H1 (cell line): ENCODE results near the gene FAM24A. TPM values are rescaled to one million over a fixed set of nuclear protein-coding genes. Genes with fewer than 3 reads are reported as not detected.
A peak's percentile ranks its signal among the peaks of the same experiment; 100 is the strongest.

Experiments used
- CTCF ChIA-PET: fragments of 300-600 bp; sonication (Branson Sonifier 250); formaldehyde crosslinking; loops from one replicate; lab custom pipeline; 2021; ENCODE audit not compliant: partially characterized antibody; lab: Charles Lee
- POLR2A ChIA-PET: fragments of 300-600 bp; sonication (Branson Sonifier 250); formaldehyde crosslinking; loops from one replicate; lab custom pipeline; 2021; ENCODE audit warnings: inconsistent platforms; ENCODE audit not compliant: partially characterized antibody; lab: Charles Lee
- DNase-seq, 2 experiments: peaks; one replicate each; pipeline versions ENCODE4 v3.0.0 to v3.0.0-alpha.2; 2010 to 2022; ENCODE audit warnings: low spot score in 2 of 2, low read depth in 1 of 2, mixed read lengths in 1 of 2
- FAIRE-seq: peaks from 2 replicates; lab custom pipeline; 2011; peaks lifted over from hg19 to GRCh38; lab: Jason Lieb, UNC
- H2AFZ ChIP-seq: 2 replicates; pipeline ENCODE4 v1.8.1; 2012; ENCODE audit warnings: low read length, inconsistent platforms
- H2AK5ac ChIP-seq: 2 replicates; pipeline ENCODE4 v1.6.1; 2013; ENCODE audit warnings: low read depth, low read length
- H2BK120ac ChIP-seq: replicated peaks from 2 replicates; pipeline ENCODE3; 2013; ENCODE audit warnings: low read depth, low read length, inconsistent platforms
- H2BK12ac ChIP-seq: 2 replicates; pipeline ENCODE4 v1.6.1; 2013; ENCODE audit warnings: low read depth, low read length
- H2BK15ac ChIP-seq: 2 replicates; pipeline ENCODE4 v1.6.1; 2013; ENCODE audit warnings: low read length
- H2BK20ac ChIP-seq: 2 replicates; pipeline ENCODE4 v1.6.1; 2013; ENCODE audit warnings: low read length
- H2BK5ac ChIP-seq: 2 replicates; pipeline ENCODE4 v1.6.1; 2013; ENCODE audit warnings: low read depth, low read length
- H3K14ac ChIP-seq: 2 replicates; pipeline ENCODE4 v1.6.1; 2013; ENCODE audit warnings: inconsistent platforms; ENCODE audit not compliant: insufficient read length
- H3K18ac ChIP-seq: 2 replicates; pipeline ENCODE4 v1.6.1; 2013; ENCODE audit warnings: low read length; ENCODE audit errors: extremely low read depth
- H3K23ac ChIP-seq: 2 replicates; pipeline ENCODE4 v1.6.1; 2013; ENCODE audit warnings: inconsistent platforms; ENCODE audit not compliant: insufficient read length
- H3K23me2 ChIP-seq: 2 replicates; pipeline ENCODE4 v1.6.1; 2013; ENCODE audit warnings: low read depth, low read length
- H3K27ac ChIP-seq: 2 replicates; pipeline ENCODE4 v1.6.1; 2011; ENCODE audit warnings: low read depth, low read length, inconsistent platforms
- H3K27me3 ChIP-seq, 4 experiments: replicated peaks in 1 of 4; 1 replicate in 1 of 4; 2 replicates in 3 of 4; pipeline versions ENCODE4 v1.6.1 to v1.8.1; 2011 to 2013; ENCODE audit warnings: low read length in 3 of 4, mild to moderate bottlenecking in 3 of 4, inconsistent platforms in 2 of 4, mixed read lengths in 2 of 4, moderate library complexity in 1 of 4; ENCODE audit not compliant: control insufficient read depth in 3 of 4, insufficient read depth in 3 of 4; ENCODE audit errors: extremely low read depth in 1 of 4
- H3K36me3 ChIP-seq, 4 experiments: 2 replicates each; pipeline versions ENCODE4 v1.6.1 to v1.8.1; 2011 to 2013; ENCODE audit warnings: mild to moderate bottlenecking in 4 of 4, low read length in 3 of 4, moderate library complexity in 2 of 4, control low read depth in 1 of 4, inconsistent platforms in 1 of 4; ENCODE audit not compliant: insufficient read depth in 4 of 4, control insufficient read depth in 2 of 4
- H3K4ac ChIP-seq: replicated peaks from 2 replicates; pipeline ENCODE3; 2013; ENCODE audit warnings: low read length, low read depth, mixed read lengths, inconsistent platforms; ENCODE audit not compliant: insufficient read length
- H3K4me1 ChIP-seq, 4 experiments: replicated peaks in 1 of 4; 1 replicate in 1 of 4; 2 replicates in 3 of 4; pipeline versions ENCODE4 v1.6.1 to v1.8.1; 2011 to 2013; ENCODE audit warnings: low read length in 3 of 4, inconsistent platforms in 2 of 4, mixed read lengths in 1 of 4; ENCODE audit not compliant: insufficient read depth in 4 of 4, control insufficient read depth in 3 of 4
- H3K4me2 ChIP-seq, 2 experiments: 2 replicates each; pipeline versions ENCODE4 v1.6.1 to v1.8.1; 2011 to 2013; ENCODE audit warnings: low read depth in 2 of 2, low read length in 2 of 2, control low read depth in 1 of 2, inconsistent platforms in 1 of 2, mild to moderate bottlenecking in 1 of 2; ENCODE audit not compliant: insufficient read depth in 1 of 2
- H3K4me3 ChIP-seq, 4 experiments: fragments of 200-600, 300-600 bp in 1 of 4; sonication (generic), shearing (Covaris generic), sonication (Bioruptor Twin) in 1 of 4; 2 replicates each; pipeline versions ENCODE4 v1.5.1 to v1.8.1; 2011 to 2016; ENCODE audit warnings: low read length in 4 of 4, low read depth in 3 of 4, control low read depth in 2 of 4, inconsistent platforms in 2 of 4, mild to moderate bottlenecking in 2 of 4, mixed read lengths in 1 of 4, moderate library complexity in 1 of 4; ENCODE audit not compliant: insufficient read depth in 2 of 4; ENCODE audit errors: extremely low read depth in 1 of 4
- H3K56ac ChIP-seq: replicated peaks from 2 replicates; pipeline ENCODE3; 2013; ENCODE audit warnings: low read depth, mild to moderate bottlenecking, mixed read lengths, low read length, inconsistent platforms; ENCODE audit not compliant: insufficient read length
- H3K79me1 ChIP-seq: 2 replicates; pipeline ENCODE4 v1.6.1; 2013; ENCODE audit warnings: low read depth, low read length, control low read depth
- H3K79me2 ChIP-seq, 2 experiments: 2 replicates each; pipeline versions ENCODE4 v1.6.1 to v1.8.1; 2012 to 2013; ENCODE audit warnings: low read length in 2 of 2, mild to moderate bottlenecking in 2 of 2, inconsistent platforms in 1 of 2; ENCODE audit not compliant: insufficient read depth in 2 of 2, control insufficient read depth in 1 of 2
- H3K9ac ChIP-seq, 4 experiments: replicated peaks in 1 of 4; 1 replicate in 1 of 4; 2 replicates in 3 of 4; pipeline versions ENCODE4 v1.6.1 to v1.8.1; 2011 to 2013; ENCODE audit warnings: low read depth in 3 of 4, low read length in 3 of 4, control low read depth in 2 of 4, mild to moderate bottlenecking in 2 of 4, moderate library complexity in 2 of 4, inconsistent platforms in 1 of 4; ENCODE audit errors: extremely low read depth in 1 of 4
- H3K9me3 ChIP-seq, 2 experiments: 2 replicates each; pipeline versions ENCODE4 v1.6.1 to v1.8.1; 2012 to 2013; ENCODE audit warnings: mild to moderate bottlenecking in 2 of 2, moderate library complexity in 2 of 2, control low read depth in 1 of 2, inconsistent platforms in 1 of 2, low read depth in 1 of 2, low read length in 1 of 2, mixed read lengths in 1 of 2; ENCODE audit not compliant: insufficient read depth in 2 of 2
- H4K20me1 ChIP-seq, 2 experiments: replicated peaks in 1 of 2; 2 replicates each; pipeline versions ENCODE3 to v1.8.1; 2011 to 2013; ENCODE audit warnings: inconsistent platforms in 2 of 2, low read length in 2 of 2, mild to moderate bottlenecking in 1 of 2; ENCODE audit not compliant: insufficient read depth in 2 of 2, control insufficient read depth in 1 of 2
- H4K5ac ChIP-seq: 2 replicates; pipeline ENCODE4 v1.6.1; 2013; ENCODE audit warnings: low read length, low read depth, mixed read lengths, inconsistent platforms; ENCODE audit not compliant: insufficient read length
- H4K8ac ChIP-seq: 2 replicates; pipeline ENCODE4 v1.8.0; 2013; ENCODE audit warnings: mild to moderate bottlenecking, moderate library complexity, low read length, inconsistent platforms; ENCODE audit not compliant: insufficient read depth; ENCODE audit errors: extremely low read depth
- H4K91ac ChIP-seq: replicated peaks from 2 replicates; pipeline ENCODE3; 2013; ENCODE audit warnings: low read length, mixed read lengths, inconsistent platforms; ENCODE audit not compliant: insufficient read length
- BCL11A ChIP-seq, 2 experiments: IDR thresholded peaks; one replicate each; pipeline ENCODE4 v1.6.1; 2011; ENCODE audit warnings: low read depth in 2 of 2, low read length in 2 of 2, mild to moderate bottlenecking in 2 of 2
- CREB1 ChIP-seq: IDR thresholded peaks from 2 replicates; pipeline ENCODE4 v1.6.1; 2012; ENCODE audit warnings: inconsistent platforms
- EP300 ChIP-seq, 2 experiments: IDR thresholded peaks; 1 replicate in 1 of 2; 2 replicates in 1 of 2; pipeline ENCODE4 v1.6.1; 2011 to 2012; ENCODE audit warnings: low read depth in 2 of 2, low read length in 2 of 2, mild to moderate bottlenecking in 2 of 2, borderline replicate concordance in 1 of 2, inconsistent platforms in 1 of 2, moderate library complexity in 1 of 2
- FOSL1 ChIP-seq: IDR thresholded peaks from 2 replicates; pipeline ENCODE4 v1.6.1; 2011; ENCODE audit warnings: mild to moderate bottlenecking, low read depth, low read length, moderate library complexity; ENCODE audit not compliant: insufficient read depth
- HDAC2 ChIP-seq, 2 experiments: fragments of 300-600 bp in 1 of 2; sonication (generic) in 1 of 2; IDR thresholded peaks; 2 replicates each; pipeline ENCODE4 v1.6.1; 2011 to 2012; ENCODE audit warnings: low read depth in 2 of 2, low read length in 2 of 2, mild to moderate bottlenecking in 2 of 2, moderate library complexity in 2 of 2, borderline replicate concordance in 1 of 2, inconsistent platforms in 1 of 2
- KDM4A ChIP-seq: IDR thresholded peaks from one replicate; pipeline ENCODE4 v1.7.1; 2012; ENCODE audit warnings: low read depth, mild to moderate bottlenecking, moderate library complexity, low read length, inconsistent platforms; ENCODE audit not compliant: severe bottlenecking
- NRF1 ChIP-seq: IDR thresholded peaks from 2 replicates; pipeline ENCODE4 v1.6.1; 2011; ENCODE audit warnings: mild to moderate bottlenecking, low read depth, low read length, improper control_type of control experiment
- POLR2A ChIP-seq, 2 experiments: IDR thresholded peaks; 1 replicate in 1 of 2; 2 replicates in 1 of 2; pipeline ENCODE4 v1.6.1; 2011; ENCODE audit warnings: low read depth in 2 of 2, low read length in 2 of 2, mild to moderate bottlenecking in 2 of 2; ENCODE audit errors: control extremely low read depth in 1 of 2
- SAP30 ChIP-seq: fragments of 300-600 bp; sonication (generic); IDR thresholded peaks from 2 replicates; pipeline ENCODE4 v1.7.1; 2012; ENCODE audit warnings: low read length, moderate library complexity, mild to moderate bottlenecking, inconsistent platforms; ENCODE audit not compliant: insufficient read depth, insufficient replicate concordance
- SIN3A ChIP-seq, 2 experiments: IDR thresholded peaks in 1 of 2; conservative IDR thresholded peaks in 1 of 2; 2 replicates each; pipeline ENCODE4 v1.6.1; 2011 to 2012; ENCODE audit warnings: low read length in 2 of 2, improper control_type of control experiment in 1 of 2, low read depth in 1 of 2, mild to moderate bottlenecking in 1 of 2
- SP1 ChIP-seq: IDR thresholded peaks from 2 replicates; pipeline ENCODE4 v1.6.1; 2011; ENCODE audit warnings: low read depth, low read length
- SUZ12 ChIP-seq: fragments of 200-600 bp; sonication (generic); IDR thresholded peaks from 2 replicates; pipeline ENCODE4 v1.6.1; 2012; ENCODE audit warnings: mild to moderate bottlenecking, inconsistent platforms, low read length, moderate library complexity, mixed read lengths
- TAF7 ChIP-seq: optimal IDR thresholded peaks from 2 replicates; pipeline ENCODE3; 2011; ENCODE audit warnings: low read depth, mild to moderate bottlenecking, inconsistent platforms, low read length, moderate library complexity, borderline replicate concordance
- WGBS, 2 experiments: shearing (Covaris generic) in 1 of 2; methylation state at CpG; one replicate each; pipeline versions ENCODE4 v1.1.6 to v1.1.7; 2013 to 2015; ENCODE audit warnings: low lambda C conversion rate in 2 of 2, mixed read lengths in 2 of 2, inconsistent platforms in 1 of 2, low coverage in 1 of 2, missing lambda C conversion rate in 1 of 2; ENCODE audit not compliant: insufficient replicate concordance in 2 of 2, insufficient coverage in 1 of 2, insufficient read length in 1 of 2; ENCODE audit errors: extremely low coverage in 1 of 2, missing lambda C conversion rate in 1 of 2; 5-methylcytosine and 5-hydroxymethylcytosine counted together
- polyA plus RNA-seq, 7 experiments: library from polyadenylated mRNA; depleted of rRNA in 3 of 7; stranded (reverse) in 5 of 7; unstranded in 2 of 7; fragments of >200 nt in 5 of 7; fragments of 200-250 nt in 2 of 7; gene quantifications; 1 replicate in 5 of 7; 2 replicates in 1 of 7; 4 replicates in 1 of 7; pipeline versions ENCODE4 v1.2.1 to v1.2.3, GENCODE V29; 2011 to 2013; ENCODE audit warnings: missing spikeins in 2 of 7, mixed read lengths in 2 of 7
- total RNA-seq: library from RNA; stranded (reverse); fragmentation: NEBNext Ultra II Directional; extraction: Animal tissue kit (Norgen Biotek cat#: 25700); gene quantifications from 2 replicates; pipeline ENCODE4 v1.2.1, GENCODE V29; 2021

The FAM24A gene
- total and polyA plus RNA-seq, 2 of the 8 experiments (the other 6 are each of a cell fraction or from before 2014, with no cell fraction given): not detected

GRCh38 chr10:122911889-122912484 is 1.6 kb downstream of the FAM24A start:
- Histone ChIP-seq H4K8ac (no peak overlapping the region), H3K4me3 (no peak overlapping the region), H3K4ac (no peak overlapping the region), H3K18ac (no peak overlapping the region), H2BK12ac (no peak overlapping the region), H4K91ac (no peak overlapping the region), H2BK120ac (no peak overlapping the region), H2BK20ac (no peak overlapping the region), H3K27ac (no peak overlapping the region), H3K14ac (no peak overlapping the region), H2BK15ac (no peak overlapping the region), H3K9ac (no peak overlapping the region), H3K4me1 (no peaks in the 10 kb centered on the region), H4K20me1 (peaks cover 0 to 3% of the 10 kb centered on the region in 2 experiments), H3K56ac (no peak overlapping the region), H3K36me3 (no peaks in the 10 kb centered on the region), H3K9me3 (no peaks in the 10 kb centered on the region), H3K23ac (no peak overlapping the region), H2AFZ (no peak overlapping the region), H3K23me2 (no peaks in the 10 kb centered on the region), H4K5ac (no peak overlapping the region), H2BK5ac (no peak overlapping the region), H2AK5ac (no peak overlapping the region), H3K27me3 (no peaks in the 10 kb centered on the region; a peak in 1 of 7 replicates), H3K79me1 (no peaks in the 10 kb centered on the region), H3K79me2 (no peaks in the 10 kb centered on the region), H3K4me2 (no peak overlapping the region)
- FAIRE-seq (peak; percentile 95), DNase-seq (peak; percentile 15 to 94)
- ChIA-PET CTCF (no interaction called here), POLR2A (no interaction called here)
- WGBS, 2 experiments: 34% methylated on average over 5 of the region's 5 CpGs; no CpG with 5 or more reads in 1 of the 2 experiments
- TF ChIP-seq POLR2A (IDR thresholded peaks at IDR 0.05; ENCODE audit: control extremely low read depth in 1 of 2, low read depth in 2 of 2, low read length in 2 of 2) (no peak), HDAC2 (IDR thresholded peaks at IDR 0.05; ENCODE audit: borderline replicate concordance in 1 of 2, low read depth in 2 of 2, low read length in 2 of 2) (peak; percentile 99 to 100), SAP30 (peak; percentile 100), KDM4A (no peak), CREB1 (peak; percentile 56; the same call in 1 of the 2 replicates), FOSL1 (no peak), SUZ12 (no peak), EP300 (IDR thresholded peaks at IDR 0.05; ENCODE audit: borderline replicate concordance in 1 of 2, low read depth in 2 of 2, low read length in 2 of 2) (no peak), SIN3A (conservative IDR thresholded peaks at IDR 0.05 in 1 of 2, IDR thresholded peaks at IDR 0.05 in 1 of 2; ENCODE audit: low read depth in 1 of 2, low read length in 2 of 2) (peak; percentile 100), SP1 (0 out of 2 replicates have a peak, but pooled peaks have one; percentile 11), BCL11A (IDR thresholded peaks at IDR 0.05; ENCODE audit: low read depth in 2 of 2, low read length in 2 of 2) (no peak), TAF7 (peak; percentile 97), NRF1 (no peak)
